ENCODE data around the gene RPS6KL1.

The RPS6KL1 gene

GRCh38 chr14:74882103-74882920, 40.7 kb downstream of the RPS6KL1 start:
- no peak for DNase-seq

- peak in 1 of 2 experiments; percentile 10 for DNase-seq
Observed at GRCh38 chr14:74881431-74882102, 41.5 kb downstream of the RPS6KL1 start, which contains the start of gene DLST. Gene DLST, plus strand, starts transcription at chr14:74881916. Its CDS starts 38 bp downstream, at chr14:74881954.

- DNase-seq: no peak
Observed at GRCh38 chr14:74879427-74880182, 43.5 kb downstream of the RPS6KL1 start.

GRCh38 chr14:74875941-74876913, 46.8 kb downstream of the RPS6KL1 start, which contains the start of gene PROX2:
Gene PROX2, minus strand, starts transcription at chr14:74876145. Its CDS starts 12,311 bp downstream, at chr14:74863834.
- DNase-seq: no peak

GRCh38 chr14:74875204-74875603, 47.9 kb downstream of the RPS6KL1 start:
- no peak for DNase-seq

GRCh38 chr14:74871819-74872218, 51.2 kb downstream of the RPS6KL1 start:
- no peak for DNase-seq

- DNase-seq: no peak
Observed at GRCh38 chr14:74868739-74869138, 54.3 kb downstream of the RPS6KL1 start.

- peak in 1 of 2 experiments; percentile 27 for DNase-seq
Observed at GRCh38 chr14:74867673-74868072, 55.4 kb downstream of the RPS6KL1 start.

- no peak for DNase-seq
Observed at GRCh38 chr14:74866708-74867389, 56.2 kb downstream of the RPS6KL1 start.

GRCh38 chr14:74865156-74865555, 57.9 kb downstream of the RPS6KL1 start:
- DNase-seq: no peak

GRCh38 chr14:74864198-74864597, 58.9 kb downstream of the RPS6KL1 start:
- no peak for DNase-seq

- no peak for DNase-seq
Observed at GRCh38 chr14:74863274-74863673, 59.8 kb downstream of the RPS6KL1 start.

GRCh38 chr14:74861734-74862090, 61.3 kb downstream of the RPS6KL1 start:
- DNase-seq: no peak

GRCh38 chr14:74860899-74861733, 61.9 kb downstream of the RPS6KL1 start:
- DNase-seq: peak; percentile 22 to 52

GRCh38 chr14:74859757-74860552, 63.1 kb downstream of the RPS6KL1 start:
- DNase-seq: no peak

- DNase-seq: no peak
Observed at GRCh38 chr14:74858022-74858421, 65.0 kb downstream of the RPS6KL1 start.

GRCh38 chr14:74856366-74856765, 66.7 kb downstream of the RPS6KL1 start:
- no peak for DNase-seq

GRCh38 chr14:74855945-74856344, 67.1 kb downstream of the RPS6KL1 start:
- no peak for DNase-seq

GRCh38 chr14:74855021-74855420, 68.0 kb downstream of the RPS6KL1 start:
- no peak for DNase-seq

Data from cerebellar nuclear complex (tissue), 1 donor.